CD4-positive, alpha-beta T cell treated with Interleukin-2 at 100 ng/mL for 4 hours (primary cell): ENCODE data around the gene STXBP4.

Experiments
- DNase-seq: peaks from one replicate; pipeline ENCODE4 v3.0.0-alpha.2; 2020; ENCODE audit warnings: low spot score

The STXBP4 gene

GRCh38 chr17:55122114-55122513, 153.5 kb downstream of the STXBP4 start:
- DNase-seq = no peak

- DNase-seq = no peak
These were observed 156.3 kb downstream of the STXBP4 start for GRCh38 chr17:55124730-55125360.

GRCh38 chr17:55133583-55133982, 165.0 kb downstream of the STXBP4 start:
- DNase-seq = no peak

GRCh38 chr17:55134486-55135157, 166.1 kb downstream of the STXBP4 start:
- no peak for DNase-seq

- DNase-seq = no peak
These were observed 172.2 kb downstream of the STXBP4 start for GRCh38 chr17:55140809-55141208.

GRCh38 chr17:55144518-55144917, 176.0 kb downstream of the STXBP4 start:
- DNase-seq = no peak

- DNase-seq = no peak
These were observed 180.9 kb downstream of the STXBP4 start for GRCh38 chr17:55149485-55149884.

GRCh38 chr17:55152236-55152635, 183.7 kb downstream of the STXBP4 start:
- DNase-seq = no peak

- no peak for DNase-seq
These were observed 185.5 kb downstream of the STXBP4 start for GRCh38 chr17:55154101-55154500.

GRCh38 chr17:55155856-55156560, 187.4 kb downstream of the STXBP4 start:
- DNase-seq = no peak

- DNase-seq = no peak
These were observed 188.6 kb downstream of the STXBP4 start for GRCh38 chr17:55157165-55157564.

- no peak for DNase-seq
These were observed 189.9 kb downstream of the STXBP4 start for GRCh38 chr17:55158439-55158838.

GRCh38 chr17:55159251-55159650, 190.7 kb downstream of the STXBP4 start:
- DNase-seq = no peak

- DNase-seq = no peak
These were observed 191.9 kb downstream of the STXBP4 start for GRCh38 chr17:55160501-55160900.

- no peak for DNase-seq
These were observed 193.5 kb downstream of the STXBP4 start for GRCh38 chr17:55161935-55162555.

- DNase-seq = no peak
These were observed 194.0 kb downstream of the STXBP4 start for GRCh38 chr17:55162556-55162946.

GRCh38 chr17:55163408-55163807, 194.8 kb downstream of the STXBP4 start:
- DNase-seq = no peak

- DNase-seq = no peak
These were observed 197.9 kb downstream of the STXBP4 start for GRCh38 chr17:55166506-55166905.

GRCh38 chr17:55167024-55167725, 198.6 kb downstream of the STXBP4 start:
- DNase-seq = no peak

GRCh38 chr17:55168958-55169687, 200.6 kb downstream of the STXBP4 start:
- no peak for DNase-seq

GRCh38 chr17:55171634-55172328, 203.2 kb downstream of the STXBP4 start:
- DNase-seq = no peak
